Measurements from ENCODE around the gene PCSK5.
"Not testable (repeated sequence)": the region's sequence is repeated elsewhere in the genome, so short reads cannot be mapped to it uniquely, and the experiment has no call there.

Gene PCSK5

GRCh38 chr9:76289042-76289441 is 398.6 kb downstream of the PCSK5 start:
- DNase-seq: no peak

DNA sequence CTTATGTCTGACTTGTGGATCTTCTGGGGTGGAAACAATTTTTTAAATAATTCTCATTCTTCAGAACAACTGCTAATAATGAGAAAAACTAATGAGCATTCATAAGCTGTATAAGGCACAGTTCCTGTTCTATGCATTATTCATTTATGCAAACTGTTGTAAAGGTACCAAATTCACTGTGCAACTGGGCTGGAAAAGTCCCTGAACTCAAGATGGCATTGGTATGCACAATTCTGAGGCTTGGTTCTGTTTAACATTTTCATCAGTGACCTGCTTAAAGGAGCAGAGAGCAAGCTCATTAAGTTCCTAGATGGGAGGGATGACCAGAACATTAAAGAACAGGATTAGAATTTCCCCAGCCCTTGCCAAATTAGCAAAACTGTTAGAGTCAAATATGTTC is 399.2 kb downstream of the PCSK5 start:
- no peak for DNase-seq

GRCh38 chr9:76290555-76290954 is 400.1 kb downstream of the PCSK5 start:
- DNase-seq: no peak

- DNase-seq: no peak
These were observed 401.8 kb downstream of the PCSK5 start for GRCh38 chr9:76292246-76292645.

- no peak for DNase-seq
These were observed 402.2 kb downstream of the PCSK5 start for GRCh38 chr9:76292658-76293057.

DNA sequence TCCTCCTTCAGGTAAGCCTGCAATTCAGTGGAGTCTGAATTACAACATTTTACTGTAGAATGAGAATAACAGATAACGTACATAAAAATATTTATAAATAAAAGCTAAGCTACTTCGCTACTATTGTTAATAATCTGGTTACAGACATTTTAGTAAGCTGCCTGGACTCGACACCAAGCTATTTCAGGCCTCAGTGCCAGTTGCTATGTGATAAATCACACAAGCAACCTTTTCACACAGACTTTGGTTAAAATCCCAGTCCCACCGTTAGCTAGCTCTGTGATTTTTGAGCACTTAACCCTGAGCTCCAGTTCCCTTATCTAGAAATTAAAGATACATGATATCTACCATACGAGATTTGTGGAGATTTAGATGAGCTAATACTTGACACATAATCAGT is 403.8 kb downstream of the PCSK5 start:
- DNase-seq: no peak

GRCh38 chr9:76296561-76297310 is 406.3 kb downstream of the PCSK5 start:
- no peak for DNase-seq

DNA sequence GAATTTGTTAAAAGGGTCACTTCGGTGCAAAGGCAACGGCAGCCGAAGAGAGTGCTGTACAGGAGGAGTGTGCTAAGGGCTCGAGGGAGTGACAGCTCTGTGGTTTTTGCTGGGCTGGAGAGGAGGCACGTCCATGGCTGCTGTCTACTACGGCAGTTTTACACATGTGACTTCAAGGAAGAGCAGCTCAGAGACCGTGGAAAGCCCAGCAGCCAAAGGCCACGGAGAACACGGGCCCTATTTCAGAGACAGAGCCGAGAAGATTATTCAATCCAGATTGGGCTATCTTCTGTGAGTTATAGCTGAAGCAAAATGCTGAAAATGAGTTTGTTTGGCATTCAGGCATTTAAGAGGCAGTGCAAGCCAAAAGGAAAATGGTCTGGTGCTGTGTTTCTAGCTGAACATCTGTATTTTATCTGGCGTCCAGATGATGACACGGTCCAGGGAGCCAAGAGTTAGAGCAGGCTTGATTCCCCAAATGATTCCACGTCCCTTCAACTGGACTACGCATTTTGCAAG is 407.3 kb downstream of the PCSK5 start:
- no peak for DNase-seq

- DNase-seq: no peak
These were observed 408.2 kb downstream of the PCSK5 start for GRCh38 chr9:76298521-76299144.

GRCh38 chr9:76302543-76302942 is 412.1 kb downstream of the PCSK5 start:
- DNase-seq: no peak

DNA sequence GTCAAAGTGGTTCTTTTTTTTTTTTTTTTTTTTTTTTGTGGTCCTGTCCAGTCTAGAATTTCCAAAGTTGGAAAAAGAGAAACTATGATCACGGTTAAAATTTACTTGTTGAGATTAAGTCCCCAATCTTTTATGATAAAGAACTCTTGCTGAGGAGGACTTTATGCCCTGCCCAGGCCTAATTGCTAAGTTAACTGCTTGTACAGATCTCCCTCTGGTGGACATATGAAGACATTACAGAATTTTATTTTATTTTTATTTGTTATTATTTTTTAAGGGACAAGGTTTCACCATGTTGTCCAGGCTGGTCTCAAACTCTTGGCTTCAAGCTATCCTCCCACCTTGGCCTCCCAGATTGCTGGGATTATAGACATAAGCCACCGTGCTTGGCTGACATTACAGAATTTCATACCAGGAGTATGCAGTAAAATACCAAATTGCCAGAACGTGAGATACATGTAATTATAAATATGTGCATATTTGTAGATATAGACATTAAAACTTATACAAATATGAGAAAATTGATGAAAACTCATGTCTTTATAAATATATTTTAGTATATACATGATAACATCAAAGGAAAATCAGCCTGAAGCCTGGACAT is 412.6 kb downstream of the PCSK5 start:
- DNase-seq: no peak

DNA sequence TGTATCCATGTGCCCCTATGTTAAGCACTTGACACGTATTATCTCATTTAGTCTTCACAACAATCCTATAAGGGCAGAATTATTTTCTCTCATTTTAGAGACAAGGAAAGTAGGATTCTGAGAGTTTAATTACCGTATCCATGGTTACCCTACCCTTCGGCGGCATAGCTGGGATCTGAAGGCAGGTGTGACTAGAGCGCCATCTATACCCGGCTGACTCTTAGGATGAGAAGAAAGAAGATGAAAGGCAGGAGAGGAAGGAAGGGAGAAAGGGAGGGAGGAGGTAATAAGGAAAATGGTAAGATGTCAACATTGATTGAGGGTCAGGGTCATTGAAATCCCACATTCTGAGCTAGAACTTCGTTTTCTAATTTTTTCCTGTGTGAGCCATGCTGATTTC is 416.6 kb downstream of the PCSK5 start:
- DNase-seq: not testable (repeated sequence)

DNA sequence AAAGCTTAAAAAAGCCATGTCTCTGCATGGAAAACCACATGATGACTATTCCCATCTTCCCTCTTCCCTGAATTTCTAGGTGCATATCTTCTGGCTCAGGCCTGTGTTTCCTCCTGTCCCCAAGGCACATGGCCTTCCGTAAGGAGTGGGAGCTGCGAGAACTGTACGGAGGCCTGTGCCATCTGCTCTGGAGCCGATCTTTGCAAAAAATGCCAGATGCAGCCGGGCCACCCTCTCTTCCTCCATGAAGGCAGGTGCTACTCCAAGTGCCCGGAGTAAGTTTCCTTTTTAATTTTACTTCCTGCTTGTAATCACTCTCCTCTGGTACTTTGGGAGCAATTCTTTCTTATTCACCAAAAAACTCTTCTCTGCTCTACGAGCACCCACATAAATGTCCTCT is 420.1 kb downstream of the PCSK5 start:
- DNase-seq: no peak

DNA sequence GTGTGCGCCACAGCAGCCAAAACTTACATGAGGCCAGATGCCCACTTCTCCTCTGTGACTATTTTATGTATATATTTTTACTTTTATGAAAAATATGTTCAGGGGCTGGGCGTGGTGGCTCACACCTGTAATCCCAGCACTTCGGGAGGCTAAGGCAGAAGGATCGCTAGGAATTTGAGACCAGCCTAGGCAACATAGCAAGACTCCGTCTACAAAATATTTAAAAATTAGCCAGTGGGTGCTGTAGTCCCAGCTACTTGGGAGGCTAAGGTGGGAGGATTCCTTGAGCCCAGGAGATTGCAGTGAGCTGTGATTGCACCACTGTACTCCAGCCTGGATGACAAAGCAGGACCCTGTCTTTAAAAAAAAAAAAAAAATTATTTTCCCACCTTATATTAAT is 420.5 kb downstream of the PCSK5 start:
- no peak for DNase-seq

GRCh38 chr9:76311537-76311936 is 421.1 kb downstream of the PCSK5 start:
- no peak for DNase-seq

DNA sequence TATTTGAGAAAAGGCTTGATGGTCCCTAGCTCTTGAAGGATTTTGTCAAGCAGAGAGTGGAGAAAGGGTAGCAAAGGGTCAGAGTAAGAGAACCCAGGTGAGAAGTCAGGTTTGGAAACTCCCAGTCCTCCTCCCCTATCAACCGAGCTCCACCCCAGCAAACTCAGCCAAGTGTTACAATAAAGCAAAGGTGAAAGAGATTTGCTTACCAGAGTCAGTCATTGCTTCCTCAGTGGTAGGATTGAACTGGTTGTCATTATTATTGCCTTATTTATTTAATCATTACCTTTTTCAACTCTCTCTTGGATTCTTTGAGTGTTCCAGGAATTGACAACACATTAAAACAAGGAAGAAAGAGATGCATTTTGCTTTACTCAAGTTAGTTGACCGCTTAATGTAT is 423.3 kb downstream of the PCSK5 start:
- DNase-seq: no peak

DNA sequence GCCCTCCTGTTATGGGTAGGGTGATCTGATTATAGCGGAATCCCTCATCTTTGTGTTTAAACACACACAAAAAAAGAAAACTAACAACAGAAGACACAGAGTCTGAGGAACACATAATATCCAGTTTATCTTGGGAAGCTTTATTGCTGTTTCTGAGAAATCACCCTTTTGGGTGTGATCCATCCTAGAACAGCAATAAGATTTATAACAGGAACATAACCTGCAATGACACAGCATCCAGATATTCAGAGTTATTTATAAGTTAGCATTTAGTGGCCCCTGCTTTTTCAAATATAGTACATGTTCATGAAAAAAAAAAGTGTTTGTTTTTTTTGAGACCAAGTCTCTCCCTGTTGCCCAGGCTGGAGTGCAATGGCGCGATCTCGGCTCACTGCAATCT is 423.8 kb downstream of the PCSK5 start:
- DNase-seq: no peak

- no peak for DNase-seq
These were observed 425.6 kb downstream of the PCSK5 start for GRCh38 chr9:76316069-76316468.

DNA sequence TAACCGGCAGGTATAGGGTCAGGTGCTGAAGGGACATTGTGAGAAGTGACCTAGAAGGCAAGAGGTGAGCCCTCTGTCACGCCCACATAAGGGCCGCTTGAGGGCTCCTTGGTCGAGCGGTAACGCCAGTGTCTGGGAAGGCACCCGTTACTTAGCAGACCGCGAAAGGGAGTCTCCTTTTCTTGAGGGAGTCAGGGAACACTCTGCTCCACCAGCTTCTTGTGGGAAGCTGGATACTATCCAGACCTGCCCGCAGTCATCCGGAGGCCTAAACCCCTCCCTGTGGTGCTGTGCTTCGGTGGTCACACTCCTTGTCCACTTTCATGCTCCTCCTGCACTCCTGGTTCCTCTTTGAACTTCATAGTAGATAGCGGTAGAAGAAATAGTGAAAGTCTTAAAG is 429.0 kb downstream of the PCSK5 start:
- DNase-seq: not testable (repeated sequence)

DNA sequence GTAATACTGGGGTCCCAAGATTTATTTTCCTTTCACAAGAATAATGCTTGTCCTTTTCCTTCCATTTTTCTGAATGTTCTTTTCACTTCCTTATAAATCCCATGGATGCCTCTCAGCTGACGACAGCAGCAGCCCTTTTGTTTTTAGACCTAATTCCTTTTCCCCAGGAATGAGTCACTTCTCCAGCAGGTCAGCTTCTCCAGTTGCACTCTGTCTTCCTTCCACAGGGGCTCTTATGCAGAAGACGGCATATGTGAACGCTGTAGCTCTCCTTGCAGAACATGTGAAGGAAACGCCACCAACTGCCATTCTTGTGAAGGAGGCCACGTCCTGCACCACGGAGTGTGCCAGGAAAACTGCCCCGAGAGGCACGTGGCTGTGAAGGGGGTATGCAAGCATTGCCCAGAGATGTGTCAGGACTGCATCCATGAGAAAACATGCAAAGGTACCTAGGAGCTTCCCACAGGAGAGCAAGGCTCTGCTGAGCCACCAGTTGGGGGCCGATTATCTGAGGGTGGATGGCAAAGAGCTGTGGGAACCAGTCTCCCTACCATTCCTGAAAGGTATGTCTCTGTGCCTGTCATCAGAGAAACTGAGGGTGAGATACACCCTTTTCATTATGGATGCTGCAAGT is 430.8 kb downstream of the PCSK5 start:
- no peak for DNase-seq

GRCh38 chr9:76322810-76323209 is 432.3 kb downstream of the PCSK5 start:
- no peak for DNase-seq

DNA sequence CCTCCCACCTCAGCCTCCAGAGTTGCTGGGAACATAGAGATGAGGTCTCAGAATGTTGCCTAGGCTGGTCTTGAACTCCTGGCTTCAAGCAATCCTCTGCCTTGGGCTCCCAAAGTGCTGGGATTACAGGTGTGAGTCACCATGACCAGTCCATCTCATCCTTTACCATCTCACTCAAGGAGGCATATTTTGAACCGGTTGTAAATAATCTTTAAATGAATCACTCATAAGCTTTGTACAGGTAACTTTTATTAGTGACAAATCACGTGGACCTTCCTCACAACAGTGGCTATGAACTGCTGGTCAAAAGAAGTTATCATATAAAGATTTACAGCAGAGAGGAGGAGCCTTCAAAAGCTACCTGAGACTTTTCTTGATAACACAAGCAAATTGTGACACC is 433.0 kb downstream of the PCSK5 start:
- DNase-seq: no peak

DNA sequence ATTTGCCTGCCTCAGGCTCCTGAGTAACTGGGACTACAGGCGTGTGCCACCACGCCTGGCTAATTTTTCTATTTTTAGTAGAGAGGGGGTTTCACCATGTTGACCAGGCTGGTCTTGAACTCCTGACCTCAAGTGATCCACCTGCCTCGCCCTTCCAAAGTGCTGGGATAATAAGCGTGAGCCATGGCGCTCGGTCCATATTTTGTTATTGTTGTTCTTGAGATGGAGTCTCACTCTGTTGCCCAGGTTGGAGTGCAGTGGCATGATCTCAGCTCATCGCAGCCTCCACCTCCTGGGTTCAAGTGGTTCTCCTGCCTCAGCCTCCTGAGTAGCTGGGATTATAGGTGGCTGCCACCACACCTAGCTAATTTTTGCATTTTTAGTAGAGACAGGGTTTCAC is 433.6 kb downstream of the PCSK5 start:
- not testable (repeated sequence) for DNase-seq

GRCh38 chr9:76330034-76330433 is 439.6 kb downstream of the PCSK5 start:
- no peak for DNase-seq
